Raji (cell line): ENCODE measurements around the gene LPP.

Experiments
- POLR2A ChIP-seq: IDR thresholded peaks from 2 replicates; pipeline ENCODE4 v1.6.1; 2011; ENCODE audit warnings: low read depth, low read length, control low read depth; ENCODE audit not compliant: insufficient read depth

LPP gene

GRCh38 chr3:188712991-188713390 lies 559.0 kb downstream of the LPP start:
- TF ChIP-seq POLR2A: no peak

- TF ChIP-seq POLR2A: no peak
Observed at GRCh38 chr3:188719545-188719944, 565.6 kb downstream of the LPP start.

- TF ChIP-seq POLR2A: no peak
Observed at GRCh38 chr3:188720215-188720614, 566.3 kb downstream of the LPP start.

- no peak for TF ChIP-seq POLR2A
Observed at GRCh38 chr3:188720636-188721035, 566.7 kb downstream of the LPP start.

GRCh38 chr3:188721312-188721711 lies 567.4 kb downstream of the LPP start:
- TF ChIP-seq POLR2A: no peak

GRCh38 chr3:188721990-188722389 lies 568.0 kb downstream of the LPP start:
- TF ChIP-seq POLR2A: no peak

GRCh38 chr3:188722963-188723362 lies 569.0 kb downstream of the LPP start:
- no peak for TF ChIP-seq POLR2A

- no peak for TF ChIP-seq POLR2A
Observed at GRCh38 chr3:188727052-188727451, 573.1 kb downstream of the LPP start.

- TF ChIP-seq POLR2A: no peak
Observed at GRCh38 chr3:188728371-188728896, 574.5 kb downstream of the LPP start.

- no peak for TF ChIP-seq POLR2A
Observed at GRCh38 chr3:188729422-188729821, 575.5 kb downstream of the LPP start.

GRCh38 chr3:188734395-188734794 lies 580.4 kb downstream of the LPP start:
- TF ChIP-seq POLR2A: no peak

GRCh38 chr3:188739511-188739910 lies 585.6 kb downstream of the LPP start:
- TF ChIP-seq POLR2A: no peak

- TF ChIP-seq POLR2A: no peak
Observed at GRCh38 chr3:188740010-188740409, 586.1 kb downstream of the LPP start.

GRCh38 chr3:188742755-188743550 lies 589.0 kb downstream of the LPP start:
- no peak for TF ChIP-seq POLR2A

- no peak for TF ChIP-seq POLR2A
Observed at GRCh38 chr3:188744166-188744565, 590.2 kb downstream of the LPP start.

GRCh38 chr3:188745031-188745430 lies 591.1 kb downstream of the LPP start:
- no peak for TF ChIP-seq POLR2A
